KMS-11 (cell line): Measurements from ENCODE around the gene ITPR1.

Source experiments
- H2AFZ ChIP-seq: fragments of 200-600 bp; sonication (generic); 2 replicates; pipeline ENCODE4 v1.6.1; 2016; ENCODE audit warnings: antibody characterized with exemption, mixed run types, low read depth
- H3K27ac ChIP-seq: fragments of 200-600 bp; sonication (generic); 2 replicates; pipeline ENCODE4 v1.6.1; 2016; ENCODE audit warnings: mild to moderate bottlenecking, mixed run types
- H3K27me3 ChIP-seq: fragments of 200-600 bp; sonication (generic); 2 replicates; pipeline ENCODE4 v1.6.1; 2017; ENCODE audit warnings: mild to moderate bottlenecking, low read depth, mixed run types, moderate library complexity; ENCODE audit not compliant: insufficient read depth
- H3K36me3 ChIP-seq: fragments of 200-600 bp; sonication (generic); 2 replicates; pipeline ENCODE4 v1.6.1; 2017; ENCODE audit warnings: mild to moderate bottlenecking, mixed run types; ENCODE audit not compliant: insufficient read depth
- H3K4me1 ChIP-seq: fragments of 200-600 bp; sonication (generic); 2 replicates; pipeline ENCODE4 v1.6.1; 2016; ENCODE audit warnings: mild to moderate bottlenecking, low read depth, mixed run types; ENCODE audit not compliant: poor library complexity, severe bottlenecking
- H3K4me2 ChIP-seq: fragments of 200-600 bp; sonication (generic); 2 replicates; pipeline ENCODE4 v1.7.0; 2016; ENCODE audit warnings: mild to moderate bottlenecking, mixed run types
- H3K4me3 ChIP-seq: fragments of 200-600 bp; sonication (generic); IDR thresholded peaks from 2 replicates; pipeline ENCODE4 v1.6.1; 2017; ENCODE audit warnings: low read depth, low read length, mixed read lengths; ENCODE audit not compliant: insufficient read depth
- H3K79me2 ChIP-seq: fragments of 200-600 bp; sonication (generic); 2 replicates; pipeline ENCODE4 v1.6.1; 2016; ENCODE audit warnings: low read depth, mixed run types; ENCODE audit not compliant: insufficient read depth
- H3K9ac ChIP-seq: fragments of 200-600 bp; sonication (generic); 2 replicates; pipeline ENCODE4 v1.6.1; 2016; ENCODE audit warnings: mild to moderate bottlenecking, mixed run types
- H4K20me1 ChIP-seq: fragments of 200-600 bp; sonication (generic); 2 replicates; pipeline ENCODE4 v1.6.1; 2016; ENCODE audit warnings: mild to moderate bottlenecking, mixed run types; ENCODE audit not compliant: insufficient read depth
- TF ChIP-seq, protein P1 (sequence below): fragments of 200-600 bp; sonication (generic); conservative IDR thresholded peaks from 2 replicates; pipeline ENCODE4 v1.6.1; 2017; ENCODE audit warnings: low read depth, mild to moderate bottlenecking, antibody characterized with exemption, low read length, moderate library complexity, mixed read lengths

The ITPR1 gene

DNA sequence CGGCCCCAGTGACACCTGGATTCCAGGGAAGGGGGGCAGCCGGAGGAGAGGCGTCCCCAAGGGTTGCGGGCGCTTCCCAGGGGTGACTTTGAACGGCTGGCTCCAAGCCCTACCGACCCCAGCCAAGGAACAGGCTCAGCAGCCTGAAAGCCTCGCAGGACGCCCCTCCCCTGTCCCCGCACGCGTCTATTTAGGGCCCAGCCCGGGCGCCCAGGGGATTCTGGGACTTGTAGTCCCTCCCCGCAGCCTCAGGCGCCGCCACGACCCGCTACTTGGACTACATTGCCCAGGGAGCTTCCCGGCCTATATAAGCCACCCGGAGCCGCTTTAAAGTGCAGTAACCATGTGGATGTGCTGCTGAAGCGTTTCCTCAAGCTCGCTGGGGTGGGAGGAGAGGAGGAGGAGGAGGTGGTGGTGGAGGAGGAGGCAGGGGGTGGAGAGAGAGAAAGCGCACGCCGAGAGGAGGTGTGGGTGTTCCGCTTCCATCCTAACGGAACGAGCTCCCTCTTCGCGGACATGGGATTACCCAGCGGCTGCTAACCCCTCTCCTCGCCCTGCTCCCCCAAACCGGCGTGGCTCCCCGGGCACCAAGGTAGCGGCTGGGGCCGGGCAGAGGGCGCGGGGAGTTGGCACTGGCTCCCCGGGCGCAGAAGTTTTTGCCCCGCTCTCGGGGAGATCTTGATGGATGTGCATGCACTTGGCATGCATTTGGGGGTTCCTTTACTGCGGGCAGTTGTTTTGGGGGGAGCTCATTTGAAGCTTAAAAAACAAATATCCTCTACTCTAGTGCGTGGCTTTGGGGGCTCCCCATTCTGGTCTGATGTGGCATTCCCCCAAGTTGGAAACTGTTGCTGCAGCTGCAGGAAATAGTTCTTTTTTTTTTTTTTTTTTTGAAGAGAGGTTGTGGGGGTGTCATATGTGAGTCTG lies at the start of gene ITPR1:
Gene ITPR1, plus strand, starts transcription at position 335 of the 927 bp plus-strand sequence. CDS start 23,144 bp downstream, outside the sequence.
- Histone ChIP-seq H3K79me2 (no peaks in the 10 kb centered on the region), H3K27me3 (no peaks in the 10 kb centered on the region; the same call in 1 of the 2 replicates), H3K4me1 (peaks cover 50% of the 10 kb centered on the region), H4K20me1 (no peaks in the 10 kb centered on the region), H3K27ac (no peak within 1 kb of the TSS), H3K4me2 (peak within 1 kb of the TSS; percentile 82), H3K9ac (peak within 1 kb of the TSS; percentile 50; the same call in 1 of the 2 replicates), H3K4me3 (peak within 1 kb of the TSS; percentile 27), H3K36me3 (no peaks in the 10 kb centered on the region), H2AFZ (peak within 1 kb of the TSS; percentile 88; the same call in 1 of the 2 replicates)
- TF ChIP-seq, protein P1, sequence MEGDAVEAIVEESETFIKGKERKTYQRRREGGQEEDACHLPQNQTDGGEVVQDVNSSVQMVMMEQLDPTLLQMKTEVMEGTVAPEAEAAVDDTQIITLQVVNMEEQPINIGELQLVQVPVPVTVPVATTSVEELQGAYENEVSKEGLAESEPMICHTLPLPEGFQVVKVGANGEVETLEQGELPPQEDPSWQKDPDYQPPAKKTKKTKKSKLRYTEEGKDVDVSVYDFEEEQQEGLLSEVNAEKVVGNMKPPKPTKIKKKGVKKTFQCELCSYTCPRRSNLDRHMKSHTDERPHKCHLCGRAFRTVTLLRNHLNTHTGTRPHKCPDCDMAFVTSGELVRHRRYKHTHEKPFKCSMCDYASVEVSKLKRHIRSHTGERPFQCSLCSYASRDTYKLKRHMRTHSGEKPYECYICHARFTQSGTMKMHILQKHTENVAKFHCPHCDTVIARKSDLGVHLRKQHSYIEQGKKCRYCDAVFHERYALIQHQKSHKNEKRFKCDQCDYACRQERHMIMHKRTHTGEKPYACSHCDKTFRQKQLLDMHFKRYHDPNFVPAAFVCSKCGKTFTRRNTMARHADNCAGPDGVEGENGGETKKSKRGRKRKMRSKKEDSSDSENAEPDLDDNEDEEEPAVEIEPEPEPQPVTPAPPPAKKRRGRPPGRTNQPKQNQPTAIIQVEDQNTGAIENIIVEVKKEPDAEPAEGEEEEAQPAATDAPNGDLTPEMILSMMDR = no peak

DNA sequence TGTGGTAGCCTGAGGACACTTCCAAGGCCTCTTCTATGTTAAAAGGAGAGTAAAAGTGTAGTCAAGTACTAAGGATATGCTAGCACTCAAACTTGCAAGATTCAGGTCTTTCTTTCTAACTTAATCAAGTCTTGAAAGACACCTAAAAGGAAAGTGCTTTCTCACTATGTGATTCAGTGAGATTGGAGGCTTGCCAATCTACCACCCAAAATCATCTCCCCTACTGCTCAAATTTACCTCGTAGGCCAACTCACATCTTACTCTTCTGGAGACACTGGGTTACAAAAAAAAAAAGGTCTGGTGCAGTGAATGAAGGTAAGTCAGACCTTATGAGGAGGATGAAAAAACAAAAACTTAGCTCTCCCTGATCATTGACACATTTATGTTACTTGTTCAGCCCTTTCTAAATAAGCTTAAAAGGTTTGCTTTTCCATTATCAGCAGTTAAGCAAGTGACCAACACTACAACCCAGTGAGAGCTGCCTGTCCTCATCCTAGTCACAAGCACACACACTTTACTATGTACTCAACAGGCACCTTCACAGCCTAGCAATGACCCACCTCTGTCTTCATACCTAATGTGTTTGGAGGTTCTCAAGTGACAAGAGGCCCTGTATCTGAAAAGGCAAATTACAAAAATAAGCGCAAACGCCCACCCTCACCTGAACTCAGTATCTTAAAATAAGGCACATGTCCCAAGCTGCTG lies 45.7 kb upstream of the ITPR1 start:
- Histone ChIP-seq H2AFZ (no peak overlapping the region), H3K27me3 (no peaks in the 10 kb centered on the region), H3K36me3 (no peaks in the 10 kb centered on the region), H3K4me3 (no peak overlapping the region), H3K4me2 (no peak overlapping the region), H3K4me1 (no peaks in the 10 kb centered on the region), H4K20me1 (no peaks in the 10 kb centered on the region), H3K27ac (no peak overlapping the region), H3K9ac (no peak overlapping the region), H3K79me2 (no peaks in the 10 kb centered on the region)
- TF ChIP-seq, protein P1 = no peak

DNA sequence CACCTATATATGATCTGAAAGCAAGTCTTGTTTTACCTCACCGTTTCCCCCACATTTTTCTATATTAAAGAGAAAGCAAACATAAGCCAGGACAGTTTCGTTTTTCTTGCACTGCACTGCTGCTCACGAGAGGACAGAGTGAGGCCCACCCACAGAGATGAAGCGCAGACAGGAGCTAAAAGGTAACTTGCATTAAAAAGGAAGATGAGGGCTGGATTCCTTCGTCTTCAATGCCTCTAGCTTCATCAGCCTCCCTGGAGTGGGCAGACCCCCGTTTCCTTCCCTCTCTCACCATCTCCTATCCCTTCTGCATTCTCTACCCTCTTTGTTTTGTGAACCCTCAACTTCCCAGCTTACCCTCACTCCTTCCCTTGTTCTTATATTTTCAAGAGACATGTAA lies 45.0 kb upstream of the ITPR1 start:
- H3K4me1 ChIP-seq = no peaks in the 10 kb centered on the region
- H2AFZ ChIP-seq = no peak overlapping the region
- no peaks in the 10 kb centered on the region for H3K79me2 ChIP-seq
- H3K4me3 ChIP-seq = no peak overlapping the region
- H3K27ac ChIP-seq = no peak overlapping the region
- no peaks in the 10 kb centered on the region for H3K36me3 ChIP-seq
- H3K4me2 ChIP-seq = no peak overlapping the region
- H3K9ac ChIP-seq = no peak overlapping the region
- TF ChIP-seq, protein P1 = no peak
- no peaks in the 10 kb centered on the region for H4K20me1 ChIP-seq
- no peaks in the 10 kb centered on the region for H3K27me3 ChIP-seq

DNA sequence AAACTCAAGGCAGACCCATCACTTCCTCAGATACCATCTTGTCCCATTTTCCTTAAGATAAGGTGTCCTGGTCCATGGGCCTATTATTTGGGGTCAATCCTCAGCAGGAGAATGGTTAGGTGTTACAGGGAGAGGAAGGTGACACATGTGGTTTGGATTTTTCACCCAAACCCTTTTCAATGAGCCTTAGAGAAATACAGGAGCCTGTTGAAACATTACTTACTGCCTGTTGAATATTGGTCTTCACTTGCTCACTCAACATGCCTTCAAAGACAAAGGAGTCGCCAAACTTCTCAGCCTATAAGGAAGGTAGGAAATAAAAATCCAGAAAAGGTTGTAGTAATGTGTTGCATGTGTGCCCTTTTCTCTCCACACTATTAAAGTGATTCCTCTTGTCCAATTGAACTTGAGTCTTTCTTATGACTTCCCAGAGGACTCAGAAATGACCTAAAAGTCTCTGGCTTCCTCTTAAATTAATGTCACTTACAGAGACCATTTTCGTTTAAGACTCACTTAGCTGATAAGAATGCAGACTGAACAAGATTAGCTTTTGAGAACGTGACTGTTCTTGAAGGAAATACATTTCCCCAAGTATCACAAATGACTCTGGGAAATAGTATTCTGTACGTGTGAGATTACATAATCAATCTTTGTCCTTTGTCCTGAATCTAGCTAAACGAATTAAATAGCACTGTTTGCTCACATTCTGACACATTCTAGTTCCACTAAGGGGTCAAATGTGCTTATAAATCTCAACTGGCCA lies 43.9 kb upstream of the ITPR1 start:
- Histone ChIP-seq H3K27ac (no peak overlapping the region), H2AFZ (no peak overlapping the region), H4K20me1 (no peaks in the 10 kb centered on the region), H3K27me3 (no peaks in the 10 kb centered on the region), H3K4me3 (no peak overlapping the region), H3K79me2 (no peaks in the 10 kb centered on the region), H3K4me1 (no peaks in the 10 kb centered on the region), H3K4me2 (no peak overlapping the region), H3K36me3 (no peaks in the 10 kb centered on the region), H3K9ac (no peak overlapping the region)
- TF ChIP-seq, protein P1 = no peak
